GM12875 (cell line): ENCODE measurements around the gene SRSF7.
"Not testable (repeated sequence)": the region's sequence is repeated elsewhere in the genome, so short reads cannot be mapped to it uniquely, and the experiment has no call there.

Experiments used
- H3K4me3 ChIP-seq: one replicate; pipeline ENCODE4 v1.5.1; 2011; ENCODE audit warnings: low read depth, low read length, control low read depth
- TF ChIP-seq, protein P1 (sequence below): IDR thresholded peaks from 2 replicates; pipeline ENCODE4 v1.5.1; 2011; ENCODE audit warnings: low read depth, mild to moderate bottlenecking, control low read depth, inconsistent platforms, low read length, moderate library complexity, borderline replicate concordance; ENCODE audit not compliant: insufficient read depth

SRSF7 gene

DNA sequence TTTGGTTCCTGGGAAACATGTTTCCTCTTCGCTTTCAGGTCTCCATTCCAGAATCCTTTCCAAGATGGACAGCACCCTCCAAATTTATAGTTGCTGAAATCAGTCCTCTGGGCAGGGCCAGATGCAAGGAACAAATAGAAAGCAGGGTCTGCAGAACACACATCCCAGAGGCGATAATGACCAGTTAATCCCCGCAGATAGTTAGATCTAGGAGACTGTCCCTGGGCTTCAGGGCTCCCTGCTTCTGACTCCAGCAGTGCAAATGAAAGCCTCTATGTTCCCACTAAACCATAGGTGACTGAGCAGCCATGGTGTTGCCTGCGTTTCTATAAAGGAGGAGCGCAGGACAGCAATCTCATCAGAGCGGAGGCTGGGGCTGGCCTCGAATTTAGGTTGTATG, 38.7 kb downstream of the SRSF7 start:
- TF ChIP-seq, protein P1, sequence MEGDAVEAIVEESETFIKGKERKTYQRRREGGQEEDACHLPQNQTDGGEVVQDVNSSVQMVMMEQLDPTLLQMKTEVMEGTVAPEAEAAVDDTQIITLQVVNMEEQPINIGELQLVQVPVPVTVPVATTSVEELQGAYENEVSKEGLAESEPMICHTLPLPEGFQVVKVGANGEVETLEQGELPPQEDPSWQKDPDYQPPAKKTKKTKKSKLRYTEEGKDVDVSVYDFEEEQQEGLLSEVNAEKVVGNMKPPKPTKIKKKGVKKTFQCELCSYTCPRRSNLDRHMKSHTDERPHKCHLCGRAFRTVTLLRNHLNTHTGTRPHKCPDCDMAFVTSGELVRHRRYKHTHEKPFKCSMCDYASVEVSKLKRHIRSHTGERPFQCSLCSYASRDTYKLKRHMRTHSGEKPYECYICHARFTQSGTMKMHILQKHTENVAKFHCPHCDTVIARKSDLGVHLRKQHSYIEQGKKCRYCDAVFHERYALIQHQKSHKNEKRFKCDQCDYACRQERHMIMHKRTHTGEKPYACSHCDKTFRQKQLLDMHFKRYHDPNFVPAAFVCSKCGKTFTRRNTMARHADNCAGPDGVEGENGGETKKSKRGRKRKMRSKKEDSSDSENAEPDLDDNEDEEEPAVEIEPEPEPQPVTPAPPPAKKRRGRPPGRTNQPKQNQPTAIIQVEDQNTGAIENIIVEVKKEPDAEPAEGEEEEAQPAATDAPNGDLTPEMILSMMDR = no peak
- H3K4me3 ChIP-seq = no peak overlapping the region

DNA sequence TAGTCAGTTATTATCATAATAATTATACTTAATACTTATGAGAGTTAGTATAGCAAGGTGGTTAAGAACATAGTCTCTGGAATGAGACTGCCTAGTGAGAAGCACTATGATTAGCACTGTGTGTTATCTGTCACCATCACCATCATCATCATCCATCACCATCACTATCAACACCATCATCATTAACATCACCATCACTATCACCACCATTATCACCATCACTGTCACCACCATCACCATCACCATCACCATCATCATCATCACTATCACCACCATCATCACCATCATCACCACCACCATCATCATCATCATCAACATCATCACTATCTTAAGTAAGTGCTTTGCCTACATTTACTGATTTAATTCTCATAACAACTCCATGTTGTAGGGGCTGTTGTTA, 39.6 kb downstream of the SRSF7 start:
- H3K4me3 ChIP-seq = no peak overlapping the region
- TF ChIP-seq, protein P1 = no peak

- no peak overlapping the region for H3K4me3 ChIP-seq
- TF ChIP-seq, protein P1 = no peak
Measured at GRCh38 chr2:38709567-38710194, 41.5 kb downstream of the SRSF7 start.

DNA sequence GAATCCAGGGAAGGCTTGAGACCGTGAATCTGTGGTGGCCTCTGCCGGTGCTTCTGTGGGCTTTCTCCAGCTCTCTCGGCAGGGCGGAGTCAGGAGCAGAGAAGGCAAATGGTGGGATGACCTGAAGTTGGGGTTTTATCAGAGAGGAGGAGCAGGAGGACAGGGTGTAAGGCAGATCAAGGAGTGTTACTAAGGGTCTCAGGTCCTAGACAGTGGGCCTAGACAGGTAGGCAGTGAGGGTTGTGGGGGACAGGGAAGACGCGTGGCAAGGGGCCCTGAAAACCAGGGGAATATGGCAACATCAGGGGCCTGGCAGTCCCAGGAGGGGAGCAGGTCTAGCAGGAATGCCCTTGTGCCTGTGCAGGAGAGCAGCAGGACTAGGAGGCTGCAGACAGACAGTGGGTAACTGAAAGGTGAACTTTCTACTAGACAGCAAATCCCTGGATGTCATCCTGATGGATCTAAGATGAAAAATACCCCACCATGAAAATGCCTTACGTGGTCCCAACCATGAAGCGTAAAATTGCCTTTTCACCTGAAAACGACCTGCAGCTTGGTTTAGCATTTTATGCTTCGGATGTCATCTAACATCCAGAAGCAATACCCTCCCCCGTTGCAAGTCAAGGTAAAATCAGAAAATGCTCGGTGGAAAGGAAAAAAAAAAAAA, 42.1 kb downstream of the SRSF7 start:
- H3K4me3 ChIP-seq = no peak overlapping the region
- TF ChIP-seq, protein P1 = no peak

- not testable (repeated sequence) for H3K4me3 ChIP-seq
Measured at GRCh38 chr2:38708491-38708890, 42.7 kb downstream of the SRSF7 start.

GRCh38 chr2:38706846-38707345, 44.3 kb downstream of the SRSF7 start:
- no peak overlapping the region for H3K4me3 ChIP-seq
- TF ChIP-seq, protein P1 = no peak

DNA sequence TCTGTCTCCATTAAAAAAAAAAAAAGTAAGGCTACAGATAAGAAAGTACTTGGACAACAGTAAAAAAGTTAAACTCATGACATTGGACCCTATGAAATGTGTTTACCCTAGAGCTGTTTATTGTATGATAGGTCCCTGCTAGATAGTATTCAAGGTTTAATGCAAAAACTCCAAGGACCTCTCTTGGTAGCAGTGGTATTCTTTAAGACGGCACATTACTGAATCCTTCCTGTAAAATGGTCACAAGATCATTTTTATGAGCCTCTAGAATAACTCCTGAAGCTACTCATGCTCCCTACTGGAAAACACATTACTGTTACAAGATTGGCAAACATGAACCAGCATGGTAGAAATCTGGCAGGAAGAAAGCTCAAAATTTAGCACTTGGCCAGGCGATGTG, 46.5 kb downstream of the SRSF7 start:
- no peak overlapping the region for H3K4me3 ChIP-seq
- TF ChIP-seq, protein P1 = no peak

DNA sequence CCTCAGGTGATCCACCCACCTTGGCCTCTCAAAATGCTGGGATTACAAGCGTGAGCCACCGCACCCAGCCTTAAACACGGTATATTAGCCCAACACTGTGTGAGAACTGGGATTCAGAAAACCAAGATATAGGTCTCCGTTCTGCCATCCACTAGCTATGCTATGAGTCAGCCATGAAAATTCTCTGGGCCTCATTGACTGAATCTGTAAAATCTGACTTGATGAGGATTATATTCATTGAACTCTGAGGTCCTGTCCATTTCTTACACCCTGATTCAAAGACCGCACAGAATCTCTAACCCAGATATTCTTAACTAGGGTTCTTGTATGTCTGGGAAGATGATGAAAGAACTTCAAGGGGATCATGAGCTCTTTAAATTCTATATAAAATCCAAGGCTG, 47.8 kb downstream of the SRSF7 start:
- H3K4me3 ChIP-seq = not testable (repeated sequence)
